AG09319 (cell line): ENCODE data around the gene LORICRIN.

ENCODE experiments used
- DNase-seq: peaks from one replicate; pipeline ENCODE4 v3.0.0-alpha.2; 2010; ENCODE audit warnings: low read depth; ENCODE audit errors: extremely low read depth
- TF ChIP-seq, protein P1 (sequence below): IDR thresholded peaks from 2 replicates; pipeline ENCODE4 v1.5.1; 2011; ENCODE audit warnings: low read depth, mild to moderate bottlenecking, inconsistent platforms, low read length, moderate library complexity

The LORICRIN gene

DNA sequence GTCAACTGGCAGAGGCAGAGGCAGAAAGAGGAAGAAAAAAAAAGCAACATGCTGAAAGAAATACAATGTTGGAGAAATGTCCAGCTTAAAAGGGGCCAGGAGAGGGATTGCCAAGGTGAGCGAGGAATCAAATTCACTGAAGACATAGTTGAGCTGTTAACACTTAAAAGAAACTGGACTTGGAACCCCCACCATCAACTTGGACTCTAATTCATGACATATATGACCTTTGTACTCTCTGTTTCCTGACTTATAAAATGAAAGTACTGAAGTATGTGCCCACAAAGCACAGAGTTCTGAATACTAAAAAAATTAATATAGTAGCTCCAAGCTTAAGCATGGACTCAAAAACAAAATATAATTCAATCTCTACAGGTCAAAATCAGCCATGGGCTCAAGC, 26.0 kb upstream of the LORICRIN start:
- TF ChIP-seq, protein P1, sequence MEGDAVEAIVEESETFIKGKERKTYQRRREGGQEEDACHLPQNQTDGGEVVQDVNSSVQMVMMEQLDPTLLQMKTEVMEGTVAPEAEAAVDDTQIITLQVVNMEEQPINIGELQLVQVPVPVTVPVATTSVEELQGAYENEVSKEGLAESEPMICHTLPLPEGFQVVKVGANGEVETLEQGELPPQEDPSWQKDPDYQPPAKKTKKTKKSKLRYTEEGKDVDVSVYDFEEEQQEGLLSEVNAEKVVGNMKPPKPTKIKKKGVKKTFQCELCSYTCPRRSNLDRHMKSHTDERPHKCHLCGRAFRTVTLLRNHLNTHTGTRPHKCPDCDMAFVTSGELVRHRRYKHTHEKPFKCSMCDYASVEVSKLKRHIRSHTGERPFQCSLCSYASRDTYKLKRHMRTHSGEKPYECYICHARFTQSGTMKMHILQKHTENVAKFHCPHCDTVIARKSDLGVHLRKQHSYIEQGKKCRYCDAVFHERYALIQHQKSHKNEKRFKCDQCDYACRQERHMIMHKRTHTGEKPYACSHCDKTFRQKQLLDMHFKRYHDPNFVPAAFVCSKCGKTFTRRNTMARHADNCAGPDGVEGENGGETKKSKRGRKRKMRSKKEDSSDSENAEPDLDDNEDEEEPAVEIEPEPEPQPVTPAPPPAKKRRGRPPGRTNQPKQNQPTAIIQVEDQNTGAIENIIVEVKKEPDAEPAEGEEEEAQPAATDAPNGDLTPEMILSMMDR = no peak
- DNase-seq = no peak

DNA sequence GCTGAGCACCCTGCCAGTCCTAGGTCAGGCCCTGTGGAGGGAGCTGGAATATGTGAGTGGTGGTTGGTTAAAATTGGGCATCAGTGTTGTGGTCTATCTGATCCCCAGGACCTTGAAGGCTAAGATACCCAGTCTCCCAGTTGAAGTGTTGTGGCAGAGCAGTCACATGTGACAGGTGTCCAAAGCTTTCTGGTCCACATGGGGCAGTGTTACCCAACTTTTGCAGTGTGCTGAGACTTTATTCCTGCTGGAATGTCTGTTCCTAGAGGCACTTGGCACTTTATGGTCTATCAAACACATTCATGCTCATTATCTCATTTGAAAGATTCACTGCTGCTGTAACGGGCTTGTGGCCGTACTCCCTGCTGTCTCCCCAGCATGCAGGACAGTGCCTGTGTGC, 21.0 kb upstream of the LORICRIN start:
- TF ChIP-seq, protein P1 = no peak
- DNase-seq = no peak

DNA sequence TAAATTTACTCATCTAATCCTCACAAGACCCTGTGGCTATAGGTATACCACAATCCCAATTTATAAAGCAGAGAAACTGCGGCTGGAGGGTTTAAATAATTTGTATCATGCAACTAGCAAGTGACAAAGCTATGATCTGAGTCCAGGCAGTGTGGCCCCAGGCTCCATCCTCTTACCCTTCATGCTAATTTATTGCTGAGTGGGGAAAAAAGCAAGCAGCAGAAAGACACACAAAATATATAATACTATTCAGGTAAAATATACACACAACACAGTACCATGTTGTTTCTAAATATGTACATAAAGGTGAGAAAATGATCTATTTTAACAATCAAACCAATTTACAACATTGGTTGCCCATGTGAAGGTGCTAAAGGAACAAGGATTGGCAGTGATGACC, 17.3 kb upstream of the LORICRIN start:
- TF ChIP-seq, protein P1 = no peak
- DNase-seq = no peak

DNA sequence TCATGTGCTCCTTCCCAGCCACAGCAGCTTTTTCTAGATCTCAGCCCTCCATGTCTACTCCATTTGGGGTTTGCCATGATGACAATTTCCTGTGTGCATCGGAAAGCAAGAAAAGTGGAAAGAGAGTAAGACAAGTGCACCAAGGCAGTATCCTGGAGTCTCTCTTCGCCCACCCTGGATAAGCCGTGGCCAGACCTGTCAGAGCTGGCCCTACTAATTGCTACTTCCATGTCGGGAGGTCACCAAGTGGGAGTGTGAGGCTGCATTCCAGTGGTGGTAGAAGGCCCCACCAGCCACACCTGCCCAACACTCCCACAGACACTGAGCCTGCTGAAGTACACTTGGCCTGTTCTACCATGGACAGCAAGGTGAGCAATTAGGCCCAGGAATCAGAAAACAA, 14.0 kb upstream of the LORICRIN start:
- TF ChIP-seq, protein P1 = no peak
- DNase-seq = no peak

DNA sequence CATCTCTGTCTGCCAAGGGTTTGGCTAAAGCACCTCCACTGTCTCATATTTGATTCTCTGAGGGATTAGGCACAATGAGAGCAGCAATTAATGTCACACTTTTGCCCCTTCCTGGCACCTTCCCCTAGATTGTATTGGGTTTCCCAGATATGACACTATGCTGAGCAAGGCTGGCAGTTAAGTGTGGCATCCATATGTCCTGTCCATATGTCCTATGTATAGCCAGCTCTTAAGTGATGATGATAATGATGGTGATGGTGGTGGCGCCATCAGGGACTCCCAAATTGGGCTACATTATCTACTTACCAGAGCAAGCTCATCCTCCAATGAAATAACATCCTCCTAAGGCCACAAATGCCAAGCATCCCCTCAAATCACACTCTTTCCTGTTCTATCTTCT, 13.5 kb upstream of the LORICRIN start:
- DNase-seq = no peak

DNA sequence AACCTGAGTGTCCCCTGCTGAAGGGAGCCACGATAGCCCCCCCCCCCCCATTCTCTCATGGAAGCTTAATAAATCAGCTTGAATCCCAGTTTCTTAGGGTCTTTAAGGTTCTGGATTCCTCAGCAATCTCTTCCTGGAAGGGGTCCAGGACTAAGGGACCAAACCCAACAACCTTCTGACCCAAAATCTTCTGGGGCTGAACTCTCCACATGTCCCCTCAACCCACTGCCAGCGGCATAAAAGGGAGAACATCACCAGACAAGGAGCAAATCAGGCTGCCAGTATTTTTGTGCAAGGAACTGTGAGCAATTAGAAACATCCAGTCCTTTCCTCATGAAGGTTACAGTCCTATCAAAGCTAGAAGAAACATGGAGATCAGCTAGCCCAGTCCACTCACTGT, 12.7 kb upstream of the LORICRIN start:
- DNase-seq = no peak
- TF ChIP-seq, protein P1 = no peak

More for the DNA sequence above, 13.5 kb upstream of the LORICRIN start:
- TF ChIP-seq, protein P1 = no peak

DNA sequence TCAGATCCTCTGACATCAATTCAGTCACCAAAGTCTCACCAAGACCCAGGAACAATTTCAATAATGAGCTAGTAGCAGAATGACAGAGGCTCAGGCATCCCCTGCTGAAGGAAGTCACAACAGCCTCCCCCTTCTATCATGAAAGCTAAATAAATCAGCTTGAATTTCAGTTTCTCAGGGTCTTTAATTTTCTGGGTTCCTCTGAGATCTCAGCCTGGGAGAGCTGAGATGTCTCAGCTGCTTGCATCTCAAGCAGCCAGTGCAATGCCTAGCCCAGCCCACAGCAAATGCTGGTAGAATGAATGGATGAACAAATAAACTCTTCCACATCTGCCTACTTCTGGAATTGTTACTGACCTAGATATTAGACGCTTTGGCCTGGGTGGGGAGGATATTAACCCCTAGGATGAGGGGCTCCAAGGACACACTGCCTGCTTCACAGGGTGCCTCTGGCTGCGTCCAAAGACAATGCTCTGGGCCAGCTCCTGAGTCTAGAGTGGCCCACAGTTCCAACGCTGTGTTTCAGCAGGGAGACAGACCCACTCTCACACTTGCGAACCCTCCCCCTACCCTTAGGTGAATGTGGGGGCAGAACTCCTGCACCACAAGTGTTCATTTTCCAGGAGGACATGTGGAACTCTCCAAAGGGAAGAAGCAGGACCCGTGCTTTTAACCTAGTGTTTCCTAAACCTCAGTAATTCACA, 11.2 kb upstream of the LORICRIN start:
- TF ChIP-seq, protein P1 = no peak
- no peak for DNase-seq
